NCI-H82 treated with DMSO at 0.1 percent for 48 hours (cell line): ENCODE data around the gene TMOD2.
A peak's percentile ranks its signal among the peaks of the same experiment; 100 is the strongest.

Source experiments
- DNase-seq: peaks from one replicate; lab custom pipeline; 2025; ENCODE audit not compliant: unreplicated experiment; lab: John Stamatoyannopoulos, UW

Gene TMOD2

DNA sequence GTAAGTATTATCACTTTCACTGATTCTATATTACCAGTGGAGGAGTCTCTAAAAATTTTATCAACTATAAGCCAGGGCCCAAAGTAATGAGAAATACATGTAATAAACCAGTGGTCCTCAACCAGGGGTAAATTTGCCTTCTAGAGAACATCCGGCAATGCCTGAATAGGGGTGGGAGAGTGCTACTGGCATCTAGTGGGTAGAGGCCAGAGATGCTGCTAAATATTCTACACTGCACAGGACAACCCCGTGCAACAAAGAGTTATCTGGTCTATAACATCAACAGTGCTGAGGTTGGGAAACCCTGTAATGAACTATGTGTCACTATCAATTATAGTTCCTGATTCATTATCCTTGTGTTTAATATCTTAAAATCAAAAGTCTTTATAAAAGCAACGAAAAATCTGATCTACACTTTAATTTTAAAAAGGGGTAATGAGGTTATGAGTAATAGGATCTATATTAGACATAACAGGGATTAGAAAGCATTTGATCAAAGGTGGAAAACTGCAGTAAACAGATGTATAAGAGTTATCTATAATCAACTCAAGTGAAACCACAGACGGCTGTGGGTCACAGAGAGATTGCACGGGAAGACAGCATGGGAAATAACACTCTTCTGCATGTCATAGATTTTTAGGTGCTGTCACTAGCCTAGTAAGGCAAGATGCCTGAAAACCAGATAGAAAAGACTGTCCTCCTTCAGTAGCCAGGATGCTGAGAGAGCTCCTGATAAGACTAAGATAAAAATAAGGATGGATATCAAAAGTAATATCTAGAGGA lies 16.0 kb upstream of the TMOD2 start:
- DNase-seq = no peak

DNA sequence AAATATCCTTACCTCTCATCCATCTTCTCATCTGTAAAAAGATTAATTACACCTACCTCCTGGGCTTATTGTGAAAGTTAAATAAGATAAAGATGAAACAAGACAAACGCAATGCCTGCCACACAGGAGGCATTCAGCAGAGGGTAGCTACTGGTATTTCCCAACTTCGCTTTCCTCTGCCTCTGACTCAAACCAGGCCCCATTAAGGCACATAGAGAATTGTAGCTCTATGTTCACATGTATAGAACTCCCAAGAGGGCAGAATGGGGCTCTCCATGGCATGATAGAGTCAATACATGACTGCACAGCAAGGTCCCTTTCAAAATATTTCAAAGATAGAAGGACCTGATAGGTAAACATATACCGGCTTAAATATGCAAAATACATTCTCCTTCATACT lies 15.3 kb upstream of the TMOD2 start:
- no peak for DNase-seq

DNA sequence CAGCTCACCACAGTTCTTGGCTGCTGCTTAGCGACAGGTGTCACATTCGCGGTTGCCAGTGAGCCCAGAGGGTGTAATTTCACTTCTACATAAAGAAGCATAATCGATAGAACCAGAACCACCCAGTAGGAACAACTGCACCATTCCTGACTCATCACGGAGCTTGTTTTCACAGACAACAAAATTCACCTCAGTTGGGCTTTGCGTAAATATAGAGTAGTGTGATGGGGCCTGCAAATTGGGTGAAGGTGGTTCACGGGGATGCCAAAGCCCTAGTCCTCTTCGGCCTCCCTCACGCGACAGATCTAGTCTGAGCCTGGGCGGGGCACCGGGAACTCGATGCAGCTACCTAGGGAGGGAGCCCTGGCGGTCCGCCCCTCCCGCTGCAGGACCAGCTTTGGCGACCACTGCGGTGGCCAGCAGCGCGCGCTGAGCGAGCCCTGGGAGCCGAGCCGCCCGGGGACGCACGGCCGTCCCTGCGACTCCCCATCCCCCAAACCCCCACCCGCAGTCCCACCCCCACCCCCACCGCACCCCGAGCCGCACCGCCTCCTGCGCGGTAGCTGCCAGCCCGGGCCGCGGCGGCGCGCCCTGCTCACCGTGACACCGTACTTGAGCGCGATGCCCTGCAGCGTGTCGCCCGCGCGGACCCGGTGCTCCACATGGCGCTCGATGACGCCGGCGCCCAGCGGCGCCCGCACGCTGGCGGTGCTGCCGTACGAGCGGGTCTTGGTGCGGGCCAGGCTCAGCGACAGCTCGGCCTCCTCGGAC lies 14.5 kb upstream of the TMOD2 start:
- no peak for DNase-seq

DNA sequence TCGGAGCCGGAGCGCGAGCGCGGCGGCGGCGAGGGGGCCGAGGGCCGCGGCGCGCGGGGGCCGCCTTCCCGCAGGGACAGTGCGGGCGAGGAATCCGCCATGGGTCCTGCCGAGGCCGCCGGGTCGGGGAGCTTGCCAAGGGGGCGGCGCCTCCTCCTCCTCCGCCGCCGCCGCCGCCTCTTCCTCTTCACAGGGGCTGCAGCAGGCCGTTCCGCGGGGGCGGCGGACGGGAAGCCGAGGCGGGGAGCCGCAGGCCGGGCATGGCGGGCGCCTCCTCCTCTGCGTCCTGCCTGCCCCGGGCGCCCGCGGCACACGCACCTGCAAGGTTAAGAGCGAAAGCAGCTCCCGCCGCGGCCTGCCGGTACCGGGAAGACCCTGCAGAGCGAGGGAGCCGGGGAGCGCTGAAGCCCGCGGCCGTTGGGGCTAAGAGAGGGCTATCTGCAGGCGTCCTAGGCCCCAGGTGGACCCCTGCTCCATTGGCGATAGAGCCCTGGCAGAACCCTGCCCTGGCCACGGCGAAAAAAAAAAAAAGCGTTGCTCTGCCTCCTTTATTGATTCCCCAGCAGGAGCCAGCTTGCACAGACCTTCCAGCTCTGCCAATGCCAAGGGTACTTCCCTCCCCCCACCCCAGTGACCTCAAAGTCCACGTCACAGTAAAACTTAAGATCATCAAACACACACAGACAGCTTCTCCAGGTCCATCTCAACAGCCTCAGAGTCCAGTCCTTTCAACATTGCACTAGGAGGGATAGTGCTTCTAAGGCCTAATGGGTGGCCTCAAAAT lies 13.7 kb upstream of the TMOD2 start, which contains the start of gene LYSMD2:
TSS of gene LYSMD2 (minus strand) at position 134 of the 784 bp plus-strand sequence. CDS start at position 101, 33 bp downstream.
- DNase-seq = no peak

DNA sequence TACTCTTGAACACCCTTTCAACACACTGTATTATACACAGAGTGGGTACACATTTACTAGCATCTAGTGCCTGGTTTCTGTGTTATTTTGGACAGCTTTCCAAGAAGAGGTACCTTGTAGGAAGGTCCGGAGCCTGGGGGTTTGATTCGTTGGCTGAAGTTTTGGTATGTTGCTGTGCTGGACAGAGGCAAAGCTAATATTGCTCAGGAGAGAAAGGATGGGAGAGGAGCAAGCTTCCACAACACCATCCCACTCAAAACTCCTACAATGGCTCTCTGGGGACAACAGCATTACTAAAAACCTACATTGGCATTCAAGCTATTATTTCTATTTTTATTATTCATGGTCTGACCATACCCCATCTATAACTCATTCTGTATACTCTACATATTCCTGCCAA lies 12.8 kb upstream of the TMOD2 start:
- no peak for DNase-seq

DNA sequence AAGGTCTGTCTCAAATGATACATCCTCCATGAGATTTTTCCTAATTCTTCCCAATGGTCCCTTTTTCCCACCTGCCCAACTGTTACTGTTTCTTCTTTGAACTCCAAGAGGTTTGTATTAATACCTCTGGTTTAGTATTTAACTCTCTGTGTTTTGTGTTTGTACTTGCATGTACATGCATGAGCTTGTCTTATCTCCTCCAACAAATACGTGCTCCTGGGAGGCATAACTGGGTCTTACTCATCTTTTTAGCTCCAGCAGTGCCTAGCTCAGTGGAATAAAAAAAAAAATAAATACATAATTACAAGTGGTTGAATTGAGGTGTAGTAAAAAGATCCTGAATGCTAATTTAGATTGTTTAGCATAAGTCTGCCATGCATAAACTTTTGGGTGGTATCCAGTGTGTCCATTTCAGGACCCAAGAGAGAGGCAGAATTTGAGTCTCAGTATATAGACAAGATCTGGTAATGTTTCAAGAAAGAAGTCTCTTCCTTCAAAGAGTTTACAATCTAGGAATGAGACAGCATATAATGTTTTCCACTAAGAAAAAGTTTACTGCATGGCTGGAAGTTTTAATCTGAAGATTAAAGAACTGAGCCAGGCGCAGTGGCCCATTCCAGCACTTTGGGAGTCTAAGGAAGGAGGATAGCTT lies 12.2 kb upstream of the TMOD2 start:
- no peak for DNase-seq

DNA sequence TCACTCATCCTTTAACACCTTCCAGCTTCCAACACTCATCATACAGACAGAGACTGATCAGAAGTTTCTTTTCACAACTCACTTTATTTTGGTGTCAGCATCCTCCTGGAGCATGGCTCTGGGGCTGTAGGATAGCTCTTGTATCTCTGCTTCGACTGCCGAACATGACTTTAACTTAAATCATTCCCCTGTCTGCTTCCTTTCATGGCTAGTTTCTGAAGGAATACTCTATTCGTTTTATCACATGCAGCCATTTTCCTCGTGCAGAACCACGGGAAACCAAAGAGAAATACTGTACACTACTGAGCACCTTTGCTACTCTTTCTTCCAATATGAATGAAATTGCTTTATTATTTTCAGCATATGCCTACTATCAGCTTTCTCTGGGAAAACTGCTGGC lies 2.1 kb upstream of the TMOD2 start:
- DNase-seq = no peak

DNA sequence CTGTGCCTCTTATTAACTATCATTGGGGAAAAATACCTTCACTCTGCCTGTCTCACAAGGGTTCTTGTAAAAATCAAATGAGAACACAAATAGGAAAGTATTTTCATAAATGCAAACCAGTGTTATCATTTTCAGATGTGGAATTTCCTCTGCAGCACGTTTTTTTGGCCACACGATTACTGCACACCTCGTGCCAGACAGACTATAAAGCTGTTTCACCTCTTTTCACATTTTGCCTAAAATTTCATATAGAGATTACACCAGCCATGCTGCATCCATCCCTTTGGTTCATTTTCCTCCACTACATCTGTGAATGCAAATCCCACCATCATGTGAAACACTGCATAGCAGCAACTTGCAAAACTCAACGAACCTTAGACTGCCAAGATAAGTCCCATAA lies 1.2 kb upstream of the TMOD2 start:
- DNase-seq = no peak

DNA sequence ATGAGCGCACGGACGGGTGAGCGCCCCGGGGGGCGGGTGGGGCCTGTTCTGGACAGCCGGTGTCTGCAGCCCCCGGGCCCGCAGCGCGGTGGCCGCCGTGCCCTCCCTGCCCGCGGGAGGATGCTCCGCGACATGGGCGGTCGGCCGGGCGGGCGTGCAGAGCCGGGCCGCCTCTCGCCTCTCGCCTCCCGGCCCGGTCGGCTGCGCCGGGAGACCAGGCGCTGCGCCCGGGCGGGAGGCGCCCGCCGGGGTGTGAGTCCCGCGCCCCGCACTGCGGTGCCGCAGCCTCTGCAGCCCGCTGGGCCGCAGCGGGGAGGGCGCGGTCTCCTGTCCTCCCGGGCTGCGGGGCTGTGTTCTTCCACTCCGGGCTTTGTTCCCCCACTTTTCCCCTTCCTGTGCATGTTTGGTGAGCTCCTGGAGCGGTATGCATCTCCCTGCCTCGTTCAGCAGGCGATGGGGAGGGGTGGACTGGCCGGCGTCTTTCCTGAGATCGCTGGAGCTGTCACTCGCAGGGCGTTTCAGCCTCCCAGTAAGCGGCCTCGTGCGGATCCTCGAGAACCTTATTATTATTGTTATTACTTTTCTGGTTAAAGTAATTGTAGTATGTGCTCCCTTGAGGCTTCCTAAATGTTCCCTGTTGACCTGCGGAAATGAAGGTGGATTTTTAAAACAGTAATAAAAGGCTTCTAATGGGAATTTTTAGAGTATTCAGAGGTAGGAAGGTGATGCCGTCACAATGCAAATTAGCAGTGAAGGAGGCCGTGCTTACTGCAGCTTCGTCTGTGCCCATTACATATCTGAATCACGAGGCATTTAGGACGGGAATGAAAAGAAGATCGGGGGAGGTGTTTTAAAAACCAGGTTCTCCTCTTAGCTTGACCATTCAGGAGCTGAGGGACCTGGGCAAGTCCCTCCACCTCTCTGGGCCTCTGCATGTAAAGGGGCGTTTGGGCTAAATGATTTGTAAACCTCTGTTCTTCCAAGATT lies 593 bp downstream of the TMOD2 start:
- DNase-seq = no peak

DNA sequence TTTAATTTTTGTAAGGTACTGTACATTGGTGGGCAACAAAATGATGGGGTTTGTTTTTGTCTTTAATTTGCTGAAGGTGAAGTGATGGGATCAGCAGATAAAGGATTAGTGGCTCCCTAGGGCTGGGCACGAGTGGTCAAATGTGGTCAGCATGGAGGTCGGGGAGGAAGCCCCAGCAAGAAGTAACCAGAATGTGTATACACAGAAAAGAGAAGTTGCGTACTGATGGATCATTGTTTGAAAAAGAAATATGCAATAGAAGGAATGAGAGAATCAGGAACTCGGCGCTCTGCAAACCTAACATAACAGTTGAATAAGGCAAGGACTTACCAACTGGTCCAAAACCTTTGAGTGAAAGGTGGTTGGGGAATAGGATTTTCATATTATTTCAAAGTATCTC lies 1.5 kb downstream of the TMOD2 start:
- no peak for DNase-seq

DNA sequence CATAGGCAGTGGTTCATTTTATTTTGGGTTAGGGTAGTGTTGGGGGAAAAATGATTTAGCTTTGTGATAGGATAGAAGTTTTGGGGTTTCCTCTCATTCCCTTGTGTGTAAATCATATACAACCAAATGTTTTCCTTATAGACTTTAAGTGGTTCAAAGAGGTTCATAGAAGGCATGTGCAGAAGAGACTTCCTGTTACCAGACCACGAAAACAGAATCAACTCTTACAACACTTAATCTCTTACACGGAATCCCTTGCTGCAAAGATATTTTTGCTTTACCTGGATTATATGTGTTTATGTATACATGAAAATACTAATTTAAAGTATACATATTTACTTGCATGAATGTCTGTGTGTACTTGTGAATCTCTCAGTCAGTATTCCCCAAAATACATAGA lies 2.9 kb downstream of the TMOD2 start:
- DNase-seq = no peak

DNA sequence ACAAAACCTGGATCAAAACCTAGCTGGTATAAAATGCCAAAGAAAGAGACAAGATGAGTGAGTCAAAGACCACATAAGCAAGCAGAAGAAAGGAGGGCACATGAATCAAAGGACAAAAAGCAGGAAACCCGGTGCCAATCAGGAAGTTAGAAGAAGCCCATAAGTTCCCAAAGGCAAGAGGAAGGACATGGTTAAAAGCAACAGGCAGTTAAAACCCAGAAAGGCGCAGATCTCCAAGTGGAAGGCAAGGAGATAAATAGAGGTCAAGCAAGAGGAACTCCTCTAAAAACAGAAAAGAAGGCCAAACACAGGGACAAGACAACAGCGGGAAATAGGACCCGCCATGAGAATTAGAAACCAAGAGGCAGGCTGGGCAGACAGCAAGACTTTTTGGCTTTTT lies 4.4 kb downstream of the TMOD2 start:
- no peak for DNase-seq

DNA sequence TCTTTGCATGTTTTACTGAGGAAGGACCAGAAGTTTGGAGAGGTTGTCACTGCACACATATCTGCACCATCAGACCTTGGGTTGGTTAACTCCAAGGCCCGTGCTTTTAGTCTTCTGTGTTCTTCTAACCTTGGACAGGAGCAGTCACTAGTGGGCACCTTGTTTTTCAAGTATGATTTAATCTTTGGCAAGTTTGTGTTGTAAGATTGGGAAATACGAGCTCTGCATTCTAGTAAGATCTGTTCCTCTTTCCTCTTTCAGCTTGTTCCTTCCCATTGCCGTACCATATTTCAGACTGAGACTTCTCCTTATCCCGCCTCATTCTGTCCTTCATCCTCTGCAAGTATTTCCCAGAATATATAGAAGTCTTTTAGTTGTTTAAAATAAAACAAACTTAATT lies 5.1 kb downstream of the TMOD2 start:
- no peak for DNase-seq

DNA sequence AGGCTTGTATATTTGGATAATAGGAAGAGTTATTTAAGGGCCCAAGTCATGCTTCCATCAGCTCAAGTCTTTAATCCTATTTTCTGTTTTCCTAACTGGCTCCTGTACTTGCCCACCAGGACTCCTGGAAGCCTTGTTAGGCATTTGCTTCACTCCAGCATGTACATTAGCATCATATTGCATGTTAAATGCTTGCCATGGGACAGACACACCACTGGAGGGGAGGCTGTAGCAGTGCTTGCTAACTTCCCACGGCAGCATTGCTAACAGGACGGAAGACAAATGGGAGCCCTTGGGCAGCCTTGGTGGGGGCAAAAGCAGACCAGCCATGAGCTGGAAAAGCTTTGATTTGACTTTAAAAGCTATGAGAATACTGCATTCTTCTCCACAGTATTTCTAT lies 6.1 kb downstream of the TMOD2 start:
- peak; percentile 24 for DNase-seq

DNA sequence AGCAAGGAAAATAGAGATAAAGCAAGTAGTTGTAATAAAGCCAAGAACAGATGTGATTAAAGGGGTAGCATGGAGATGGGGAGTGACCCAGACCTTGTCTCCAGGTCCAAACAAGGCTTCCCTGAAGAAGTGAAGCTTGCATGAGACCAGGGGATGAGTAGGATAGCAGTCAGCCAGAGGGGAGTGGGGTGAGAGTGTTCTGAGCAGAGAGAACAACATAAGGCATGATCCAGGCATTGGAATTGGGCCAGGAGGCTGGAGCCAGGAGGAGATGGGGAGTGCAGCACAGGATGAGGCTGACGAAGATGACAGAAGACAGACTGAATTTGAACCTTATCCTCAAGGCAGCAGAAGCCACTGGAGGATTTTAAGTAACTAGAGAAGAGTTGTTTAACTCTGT lies 7.2 kb downstream of the TMOD2 start:
- DNase-seq = peak; percentile 55

DNA sequence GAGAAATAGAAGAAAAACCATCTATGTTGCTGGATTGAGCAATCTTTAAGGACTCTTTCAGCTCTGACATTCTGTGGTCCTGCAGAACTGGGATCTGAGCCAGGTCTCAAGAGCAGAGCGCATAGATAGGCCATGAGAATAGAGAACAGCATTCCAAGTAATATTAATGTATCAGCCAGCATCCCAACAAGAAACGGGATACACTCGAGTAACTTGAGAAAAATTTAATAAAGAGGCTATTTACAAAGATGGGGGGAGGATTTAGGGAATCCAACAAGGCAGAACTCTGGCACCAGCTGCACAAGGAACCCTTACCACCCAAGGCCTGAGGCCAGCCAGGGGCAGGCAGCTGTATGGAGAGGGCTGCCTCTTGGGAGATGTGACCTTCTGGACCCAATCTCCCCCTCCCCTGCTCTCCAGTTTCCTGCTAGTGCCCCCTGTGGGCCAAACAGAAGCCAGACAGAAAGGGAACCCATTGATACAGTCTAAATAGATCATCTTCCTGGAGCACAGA lies 8.2 kb downstream of the TMOD2 start:
- DNase-seq = no peak

DNA sequence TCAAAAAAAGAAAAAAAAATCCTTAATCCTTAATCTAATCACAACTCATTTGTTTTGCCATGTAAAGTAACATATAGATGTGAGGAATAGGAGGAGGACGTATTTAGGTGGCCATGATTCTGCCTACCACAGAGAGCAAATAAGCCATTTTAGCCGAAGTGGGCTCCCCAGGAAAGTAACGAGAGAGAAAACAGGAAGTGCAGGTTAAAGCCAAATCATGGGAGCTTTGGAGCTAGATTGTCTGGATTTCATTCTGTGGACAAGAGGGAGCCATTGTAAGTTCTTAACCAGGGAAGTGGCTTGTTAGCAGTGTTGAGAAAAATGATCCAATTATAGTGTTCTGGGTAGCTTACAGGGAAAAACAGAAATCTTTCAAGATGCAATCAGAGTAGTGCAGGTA lies 9.4 kb downstream of the TMOD2 start:
- DNase-seq = no peak

DNA sequence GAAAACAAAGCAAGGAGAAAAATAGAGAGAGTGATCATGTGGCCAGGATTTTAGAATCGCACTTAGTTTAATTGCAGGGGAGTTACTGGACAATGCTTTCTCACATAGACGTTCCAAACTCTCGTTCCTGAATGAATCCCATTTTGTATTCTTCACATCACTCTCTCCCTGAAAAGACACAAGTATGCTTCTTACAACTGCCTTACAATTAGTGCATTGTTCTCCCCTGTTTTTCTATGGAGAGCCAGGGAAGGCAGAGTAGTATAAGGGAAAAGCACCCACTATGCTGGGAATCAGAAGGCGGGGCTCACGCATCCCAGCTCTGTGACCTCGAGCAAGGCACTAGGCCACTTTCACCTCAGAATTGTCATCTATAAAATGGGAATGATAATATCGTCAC lies 14.4 kb downstream of the TMOD2 start:
- no peak for DNase-seq

DNA sequence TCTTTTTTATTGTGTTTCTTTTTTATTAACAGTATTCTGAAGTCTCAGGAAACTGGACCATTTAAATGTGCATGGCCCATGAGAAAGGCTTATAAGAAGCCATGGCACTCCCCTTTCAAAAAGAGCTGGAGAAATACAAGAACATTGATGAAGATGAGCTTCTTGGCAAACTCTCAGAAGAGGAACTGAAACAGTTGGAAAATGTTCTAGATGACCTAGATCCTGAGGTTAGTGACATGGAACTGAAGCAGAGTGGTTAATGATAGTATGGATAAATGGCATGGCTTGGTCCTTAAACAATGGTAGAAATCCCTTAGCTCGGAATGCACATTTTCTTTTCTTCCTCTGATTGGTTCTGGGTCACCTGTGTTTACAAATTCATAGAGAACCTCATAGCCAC lies 14.9 kb downstream of the TMOD2 start:
- DNase-seq = no peak

DNA sequence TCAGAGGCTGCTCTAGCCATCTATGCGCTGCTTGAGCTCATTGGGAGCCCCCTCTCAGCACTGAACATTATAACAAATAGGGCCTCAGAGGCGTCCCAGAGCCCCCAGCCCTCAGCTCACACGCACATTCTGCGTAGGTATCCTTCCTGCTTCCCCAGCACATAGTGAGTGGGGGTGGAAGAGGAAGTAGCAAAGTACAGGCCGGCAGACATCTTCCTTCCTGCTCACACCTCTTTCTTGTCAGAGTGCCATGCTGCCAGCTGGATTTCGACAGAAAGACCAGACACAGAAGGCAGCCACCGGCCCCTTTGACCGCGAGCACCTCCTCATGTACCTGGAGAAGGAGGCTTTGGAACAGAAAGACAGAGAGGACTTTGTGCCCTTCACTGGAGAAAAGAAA lies 16.6 kb downstream of the TMOD2 start:
- no peak for DNase-seq
